Liver (tissue), 3 donors: ENCODE measurements around the gene XRCC2.

Experiments used
- ATF3 ChIP-seq: IDR thresholded peaks from 2 replicates; pipeline ENCODE4 v1.6.1; 2016; ENCODE audit warnings: antibody characterized with exemption
- CTCF ChIP-seq: fragments of 150-350 bp; IDR thresholded peaks from 2 replicates; pipeline ENCODE4 v1.5.1; 2017; ENCODE audit warnings: improper control_type of control experiment, low read depth, low read length; ENCODE audit not compliant: missing input control
- EGR1 ChIP-seq, 2 donors: IDR thresholded peaks; 2 replicates each; pipeline ENCODE4 v1.6.1; 2016 to 2018; ENCODE audit warnings: antibody characterized with exemption in 2 of 2, low read depth in 2 of 2
- HNF4A ChIP-seq, 2 donors: conservative IDR thresholded peaks; 2 replicates each; pipeline ENCODE4 v1.6.1; 2016; ENCODE audit warnings: antibody characterized with exemption in 2 of 2, mild to moderate bottlenecking in 2 of 2
- JUND ChIP-seq, 2 donors: IDR thresholded peaks; 2 replicates each; pipeline ENCODE4 v1.6.1; 2016; ENCODE audit warnings: antibody characterized with exemption in 2 of 2
- MAX ChIP-seq: IDR thresholded peaks from 2 replicates; pipeline ENCODE4 v1.6.1; 2016; ENCODE audit warnings: antibody characterized with exemption
- RAD21 ChIP-seq, 2 donors: IDR thresholded peaks; 2 replicates each; pipeline ENCODE4 v1.6.1; 2016; ENCODE audit warnings: antibody characterized with exemption in 2 of 2, mild to moderate bottlenecking in 2 of 2
- TAF1 ChIP-seq: conservative IDR thresholded peaks from 2 replicates; pipeline ENCODE4 v1.6.1; 2016; ENCODE audit warnings: antibody characterized with exemption, mild to moderate bottlenecking
- ZBTB33 ChIP-seq: IDR thresholded peaks from 2 replicates; pipeline ENCODE4 v1.6.1; 2016; ENCODE audit warnings: antibody characterized with exemption
- donor health status: healthy.
- donor health status: healthy.

GRCh38 chr7:152619027-152619739 is 56.8 kb downstream of the XRCC2 start:
- TF ChIP-seq CTCF (no peak), EGR1 (IDR thresholded peaks at IDR 0.05; ENCODE audit: low read depth in 2 of 2) (no peak), MAX (no peak), ZBTB33 (no peak), HNF4A (conservative IDR thresholded peaks at IDR 0.05) (no peak), ATF3 (no peak), JUND (IDR thresholded peaks at IDR 0.05) (no peak), TAF1 (no peak), RAD21 (IDR thresholded peaks at IDR 0.05) (no peak)
